Neuronal stem cell (in vitro differentiated cells): ENCODE measurements around the gene KLRG1.

ENCODE experiments used
- DNase-seq: peaks from one replicate; pipeline ENCODE4 v3.0.0-alpha.2; 2013; ENCODE audit warnings: low spot score
- H2AFZ ChIP-seq: one replicate; pipeline ENCODE4 v1.6.1; 2013; ENCODE audit warnings: mild to moderate bottlenecking, low read length, inconsistent platforms
- H2AK5ac ChIP-seq: 2 replicates; pipeline ENCODE4 v1.6.1; 2013; ENCODE audit warnings: low read depth, mild to moderate bottlenecking, inconsistent platforms, low read length, moderate library complexity, mixed read lengths
- H2BK120ac ChIP-seq: 2 replicates; pipeline ENCODE4 v1.6.1; 2013; ENCODE audit warnings: low read depth, mild to moderate bottlenecking, inconsistent platforms, low read length, moderate library complexity, mixed read lengths
- H2BK12ac ChIP-seq: one replicate; pipeline ENCODE4 v1.6.1; 2013; ENCODE audit warnings: low read length, inconsistent platforms
- H2BK15ac ChIP-seq: 2 replicates; pipeline ENCODE4 v1.6.1; 2013; ENCODE audit warnings: mild to moderate bottlenecking, low read length, inconsistent platforms, mixed read lengths
- H2BK5ac ChIP-seq: one replicate; pipeline ENCODE4 v1.6.1; 2013; ENCODE audit warnings: inconsistent platforms, mild to moderate bottlenecking, low read length, moderate library complexity
- H3K14ac ChIP-seq: one replicate; pipeline ENCODE4 v1.6.1; 2013; ENCODE audit warnings: low read length, inconsistent platforms
- H3K18ac ChIP-seq: 2 replicates; pipeline ENCODE4 v1.6.1; 2013; ENCODE audit warnings: low read length, inconsistent platforms
- H3K23ac ChIP-seq: 2 replicates; pipeline ENCODE4 v1.6.1; 2013; ENCODE audit warnings: low read depth, mild to moderate bottlenecking, mixed read lengths, low read length, inconsistent platforms; ENCODE audit not compliant: poor library complexity
- H3K27ac ChIP-seq: replicated peaks from 3 replicates; pipeline ENCODE4 v1.5.1; 2013; ENCODE audit warnings: low read length, inconsistent platforms
- H3K27me3 ChIP-seq, 3 experiments: 2 replicates each; pipeline ENCODE4 v1.6.1; 2013; ENCODE audit warnings: low read length in 3 of 3, mild to moderate bottlenecking in 2 of 3, inconsistent platforms in 1 of 3, low read depth in 1 of 3, mixed read lengths in 1 of 3, moderate library complexity in 1 of 3; ENCODE audit not compliant: control insufficient read depth in 3 of 3, insufficient read depth in 3 of 3
- H3K36me3 ChIP-seq, 2 donors: replicated peaks in 1 of 2; 2 replicates each; pipeline ENCODE4 v1.6.1; 2013; ENCODE audit warnings: low read length in 2 of 2; ENCODE audit not compliant: control insufficient read depth in 2 of 2, insufficient read depth in 2 of 2
- H3K4ac ChIP-seq: 2 replicates; pipeline ENCODE4 v1.6.1; 2013; ENCODE audit warnings: inconsistent platforms, mild to moderate bottlenecking, low read length, moderate library complexity
- H3K4me1 ChIP-seq, 2 donors: 1 replicate in 1 of 2; 2 replicates in 1 of 2; pipeline ENCODE4 v1.6.1; 2013; ENCODE audit warnings: low read length in 2 of 2, low read depth in 1 of 2; ENCODE audit not compliant: control insufficient read depth in 2 of 2, insufficient read depth in 1 of 2
- H3K4me2 ChIP-seq: one replicate; pipeline ENCODE4 v1.6.1; 2013; ENCODE audit warnings: mild to moderate bottlenecking, low read length, inconsistent platforms; ENCODE audit not compliant: insufficient read depth, poor library complexity, severe bottlenecking
- H3K4me3 ChIP-seq, 2 donors: 2 replicates each; pipeline ENCODE4 v1.5.1; 2013; ENCODE audit warnings: low read length in 2 of 2, mild to moderate bottlenecking in 2 of 2, inconsistent platforms in 1 of 2, moderate library complexity in 1 of 2
- H3K79me1 ChIP-seq: one replicate; pipeline ENCODE4 v1.6.1; 2013; ENCODE audit warnings: low read depth, mild to moderate bottlenecking, inconsistent platforms, low read length, moderate library complexity
- H3K9ac ChIP-seq: one replicate; pipeline ENCODE4 v1.6.1; 2013; ENCODE audit warnings: mild to moderate bottlenecking, low read depth, low read length, inconsistent platforms; ENCODE audit not compliant: poor library complexity
- H3K9me3 ChIP-seq, 2 donors: replicated peaks in 1 of 2; 2 replicates each; pipeline versions ENCODE3 to v1.6.1; 2013; ENCODE audit warnings: low read length in 2 of 2, mild to moderate bottlenecking in 2 of 2, inconsistent platforms in 1 of 2, low read depth in 1 of 2, mixed read lengths in 1 of 2, moderate library complexity in 1 of 2; ENCODE audit not compliant: control insufficient read depth in 2 of 2, insufficient read depth in 1 of 2
- H4K8ac ChIP-seq: one replicate; pipeline ENCODE4 v1.6.1; 2013; ENCODE audit warnings: low read depth, mild to moderate bottlenecking, inconsistent platforms, low read length, moderate library complexity
- H4K91ac ChIP-seq: one replicate; pipeline ENCODE4 v1.6.1; 2013; ENCODE audit warnings: low read length, low read depth, mild to moderate bottlenecking, inconsistent platforms; ENCODE audit not compliant: poor library complexity
- WGBS, 2 donors: extraction: QIAGEN DNeasy Blood & Tissue Kit; methylation state at CpG; one replicate each; pipeline ENCODE4 v1.1.7; 2013; ENCODE audit warnings: missing lambda C conversion rate in 2 of 2, mixed read lengths in 1 of 2; ENCODE audit not compliant: insufficient read length in 2 of 2, insufficient replicate concordance in 1 of 2; ENCODE audit errors: extremely low coverage in 2 of 2; 5-methylcytosine and 5-hydroxymethylcytosine counted together

The KLRG1 gene

DNA sequence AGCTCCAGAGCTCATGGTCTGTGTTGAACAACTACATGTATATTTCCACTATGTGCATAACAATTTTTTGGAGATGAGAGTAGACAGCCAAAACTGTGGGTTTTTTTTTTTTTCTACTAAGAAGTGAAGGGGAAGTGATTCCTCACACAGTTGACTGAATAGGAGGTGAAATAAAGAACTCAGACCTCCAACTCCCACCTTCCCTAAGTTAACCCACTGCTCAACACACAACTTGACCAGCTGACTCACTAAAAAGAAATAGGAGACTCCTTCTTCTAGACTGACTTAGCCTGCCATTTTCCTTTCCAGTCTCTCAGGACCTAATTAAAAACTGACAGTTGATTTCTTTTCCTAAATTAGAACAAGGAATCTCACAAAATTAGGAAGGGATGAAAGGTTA is 41.6 kb upstream of the KLRG1 start:
- Histone ChIP-seq H3K36me3 (peaks cover 11 to 48% of the 10 kb centered on the region in 2 donors), H3K23ac (no peak overlapping the region), H3K14ac (no peak overlapping the region), H2AFZ (no peak overlapping the region), H2BK120ac (no peak overlapping the region), H3K4ac (no peak overlapping the region), H3K18ac (no peak overlapping the region), H3K4me2 (no peak overlapping the region), H3K9me3 (no peaks in the 10 kb centered on the region), H3K4me3 (peak overlapping the region in 1 of 2 donors; percentile 66), H3K9ac (no peak overlapping the region), H4K8ac (no peak overlapping the region), H2AK5ac (no peak overlapping the region), H2BK12ac (no peak overlapping the region), H2BK5ac (no peak overlapping the region), H2BK15ac (no peak overlapping the region), H3K27ac (no peak overlapping the region), H3K79me1 (no peaks in the 10 kb centered on the region), H3K4me1 (peaks cover 0 to 12% of the 10 kb centered on the region in 2 donors), H4K91ac (no peak overlapping the region), H3K27me3 (no peaks in the 10 kb centered on the region)
- DNase-seq: no peak

DNA sequence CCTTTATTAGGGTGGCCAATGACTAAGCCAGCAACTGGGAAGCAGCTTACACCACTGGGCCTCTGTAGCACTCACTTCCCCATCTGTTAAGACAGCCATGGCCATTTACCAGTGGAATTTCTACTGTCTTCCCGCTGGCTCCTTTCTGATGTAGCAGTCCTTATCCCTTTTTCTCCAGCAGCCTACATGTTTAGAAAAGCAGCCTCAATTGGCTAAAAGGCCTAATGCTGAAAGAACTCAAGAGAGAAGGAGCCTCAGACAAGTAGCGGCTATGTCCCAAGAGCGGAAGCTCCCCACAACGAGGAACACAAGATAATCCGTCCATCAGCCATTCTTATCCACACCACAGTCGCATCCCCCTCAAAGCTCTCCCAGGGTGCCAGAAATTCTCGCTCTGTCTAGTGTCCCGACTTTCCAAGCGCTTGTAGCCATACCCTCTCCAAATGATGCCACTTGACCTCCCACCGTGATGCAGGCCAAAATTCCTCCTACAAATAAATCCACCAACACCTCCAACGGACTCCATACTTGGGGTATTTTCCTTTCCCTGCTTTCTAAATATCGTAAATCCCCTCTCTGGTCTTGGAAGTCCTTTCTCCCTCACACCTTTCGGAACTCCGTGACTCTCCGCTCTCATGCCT is 40.5 kb upstream of the KLRG1 start:
- peaks cover 3% of the 10 kb centered on the region in 2 donors for H3K9me3 ChIP-seq
- no peak overlapping the region for H3K4ac ChIP-seq
- no peak overlapping the region for H2BK15ac ChIP-seq
- H3K27me3 ChIP-seq: no peaks in the 10 kb centered on the region
- H2BK120ac ChIP-seq: no peak overlapping the region
- H4K8ac ChIP-seq: no peak overlapping the region
- H3K23ac ChIP-seq: no peak overlapping the region
- peak; percentile 17 for DNase-seq
- H3K4me2 ChIP-seq: peak overlapping the region; percentile 73
- H3K14ac ChIP-seq: no peak overlapping the region
- peaks cover 0 to 12% of the 10 kb centered on the region in 2 donors for H3K4me1 ChIP-seq
- H3K27ac ChIP-seq: peak overlapping the region; percentile 57
- peak overlapping the region; percentile 87 for H2AFZ ChIP-seq
- peak overlapping the region; percentile 66 to 85 for H3K4me3 ChIP-seq
- no peak overlapping the region for H4K91ac ChIP-seq
- no peak overlapping the region for H2BK12ac ChIP-seq
- no peaks in the 10 kb centered on the region for H3K79me1 ChIP-seq
- peak overlapping the region; percentile 80 for H3K9ac ChIP-seq
- no CpG with 5 or more reads among the region's 15 CpGs for WGBS, 2 donors
- peak overlapping the region; percentile 20 for H3K18ac ChIP-seq
- no peak overlapping the region for H2BK5ac ChIP-seq
- peaks cover 6 to 38% of the 10 kb centered on the region in 2 donors for H3K36me3 ChIP-seq
- no peak overlapping the region for H2AK5ac ChIP-seq

DNA sequence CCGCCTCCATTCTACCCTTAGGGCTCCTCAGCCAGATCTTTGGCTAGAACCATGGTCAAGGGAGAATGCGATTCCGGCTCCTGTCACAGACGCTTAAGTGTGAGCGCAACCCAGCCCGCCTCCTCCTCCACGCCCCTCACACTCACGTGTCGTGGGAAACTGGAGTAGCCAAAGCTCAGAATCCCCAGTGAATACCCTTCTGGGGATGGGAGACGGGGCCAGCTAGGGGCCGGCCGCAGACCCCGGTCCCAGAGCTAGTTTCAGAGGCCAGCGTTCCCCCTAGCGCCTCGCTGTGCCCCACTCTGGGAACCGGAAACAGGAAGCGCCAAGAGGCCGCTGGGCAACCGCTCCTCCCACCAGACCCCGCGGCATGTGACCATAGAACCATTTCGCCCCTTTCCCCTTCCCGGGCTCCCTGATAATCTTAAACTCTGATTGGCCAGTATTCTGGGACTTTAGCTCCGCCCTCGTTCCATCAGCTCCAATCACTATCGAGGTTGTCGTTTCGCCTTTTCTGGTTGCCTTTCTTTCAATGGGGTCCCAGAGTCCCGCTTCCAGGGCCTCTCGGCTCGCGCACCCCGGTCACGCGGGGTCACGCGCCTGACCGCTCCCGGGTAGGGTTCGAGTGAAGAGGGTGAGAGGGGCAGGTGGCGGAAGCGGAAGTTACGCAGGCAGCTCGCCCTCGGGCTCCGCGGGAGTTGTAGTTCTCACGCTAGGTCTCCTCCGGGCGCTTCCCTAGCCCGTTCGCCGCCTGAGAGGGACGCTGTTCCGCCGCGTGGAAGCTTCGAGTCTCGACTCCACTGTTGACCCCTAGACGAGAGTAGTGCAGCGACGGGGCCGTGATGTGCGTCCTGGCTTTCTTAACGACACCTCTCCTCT is 39.8 kb upstream of the KLRG1 start, which contains the start of gene M6PR:
Gene M6PR, minus strand, starts transcription at position 304 of the 879 bp plus-strand sequence. CDS start 3,241 bp downstream, outside the sequence.
- Histone ChIP-seq H4K8ac (no peak within 1 kb of the TSS), H2BK15ac (no peak within 1 kb of the TSS), H2BK5ac (peak within 1 kb of the TSS; percentile 87), H4K91ac (no peak within 1 kb of the TSS), H3K23ac (peak within 1 kb of the TSS; percentile 8), H2AK5ac (no peak within 1 kb of the TSS), H2AFZ (peak within 1 kb of the TSS; percentile 87), H3K27ac (peak within 1 kb of the TSS; percentile 98), H3K79me1 (no peaks in the 10 kb centered on the region), H3K9ac (peak within 1 kb of the TSS; percentile 80), H3K4ac (no peak within 1 kb of the TSS), H3K14ac (peak within 1 kb of the TSS; percentile 72), H3K9me3 (peaks cover 3% of the 10 kb centered on the region in 2 donors), H3K36me3 (peaks cover 7 to 30% of the 10 kb centered on the region in 2 donors), H3K27me3 (no peaks in the 10 kb centered on the region), H3K18ac (peak within 1 kb of the TSS; percentile 94), H2BK12ac (no peak within 1 kb of the TSS), H3K4me1 (peaks cover 0 to 12% of the 10 kb centered on the region in 2 donors), H3K4me2 (peak within 1 kb of the TSS; percentile 73), H3K4me3 (peak within 1 kb of the TSS; percentile 66 to 85), H2BK120ac (no peak within 1 kb of the TSS)
- peak; percentile 92 for DNase-seq
- no CpG with 5 or more reads among the region's 66 CpGs for WGBS, 2 donors

DNA sequence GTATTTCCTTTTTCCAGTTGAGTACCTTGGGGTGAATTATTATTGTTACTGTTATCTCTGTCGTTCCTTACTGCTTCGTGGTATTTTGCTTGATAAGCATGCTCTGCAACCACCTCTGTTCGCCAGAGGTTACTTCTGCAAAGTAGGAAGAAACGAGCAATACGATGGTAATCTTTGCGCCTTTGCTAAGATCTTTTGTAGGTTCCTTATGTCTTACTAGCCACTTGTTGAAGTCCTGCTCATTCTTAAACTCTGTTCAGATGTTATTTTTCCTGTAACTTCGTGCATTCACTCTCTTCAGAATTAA is 39.2 kb upstream of the KLRG1 start:
- Histone ChIP-seq H3K36me3 (peaks cover 5 to 24% of the 10 kb centered on the region in 2 donors), H2AK5ac (no peak overlapping the region), H3K79me1 (no peaks in the 10 kb centered on the region), H4K91ac (no peak overlapping the region), H3K27me3 (no peaks in the 10 kb centered on the region), H3K14ac (no peak overlapping the region), H3K4ac (no peak overlapping the region), H3K9ac (peak overlapping the region; percentile 73), H3K4me2 (peak overlapping the region; percentile 53), H4K8ac (no peak overlapping the region), H2BK120ac (no peak overlapping the region), H2AFZ (peak overlapping the region; percentile 87), H3K23ac (no peak overlapping the region), H3K18ac (no peak overlapping the region), H3K4me1 (peaks cover 0 to 12% of the 10 kb centered on the region in 2 donors), H3K9me3 (peaks cover 3% of the 10 kb centered on the region in 2 donors), H2BK15ac (no peak overlapping the region), H2BK5ac (no peak overlapping the region), H3K4me3 (peak overlapping the region; percentile 66 to 85), H2BK12ac (no peak overlapping the region), H3K27ac (peak overlapping the region; percentile 98)
- DNase-seq: no peak
- no CpG with 5 or more reads among the region's 7 CpGs for WGBS, 2 donors
